ENCODE data around the gene RBM19.

DNA sequence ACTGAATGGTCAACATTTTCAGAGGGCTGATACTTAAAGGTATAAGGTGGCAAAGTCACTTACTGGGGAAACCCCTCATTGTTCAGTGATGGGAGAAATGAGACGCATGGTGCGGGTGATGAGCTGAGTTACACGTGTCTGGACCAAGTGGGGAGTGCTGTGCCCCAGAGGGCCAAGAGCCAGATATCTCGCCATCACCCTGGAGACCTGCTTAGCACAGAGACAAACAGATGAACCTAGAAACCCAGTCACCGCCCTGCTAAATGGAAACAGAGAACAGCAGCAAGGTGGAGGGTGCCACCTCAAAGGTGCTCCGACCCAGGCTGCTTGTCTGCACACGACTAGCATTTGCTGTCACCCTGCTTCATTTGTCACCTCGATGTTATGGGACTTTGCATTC is 92.4 kb downstream of the RBM19 start:
- TF ChIP-seq, protein P1, sequence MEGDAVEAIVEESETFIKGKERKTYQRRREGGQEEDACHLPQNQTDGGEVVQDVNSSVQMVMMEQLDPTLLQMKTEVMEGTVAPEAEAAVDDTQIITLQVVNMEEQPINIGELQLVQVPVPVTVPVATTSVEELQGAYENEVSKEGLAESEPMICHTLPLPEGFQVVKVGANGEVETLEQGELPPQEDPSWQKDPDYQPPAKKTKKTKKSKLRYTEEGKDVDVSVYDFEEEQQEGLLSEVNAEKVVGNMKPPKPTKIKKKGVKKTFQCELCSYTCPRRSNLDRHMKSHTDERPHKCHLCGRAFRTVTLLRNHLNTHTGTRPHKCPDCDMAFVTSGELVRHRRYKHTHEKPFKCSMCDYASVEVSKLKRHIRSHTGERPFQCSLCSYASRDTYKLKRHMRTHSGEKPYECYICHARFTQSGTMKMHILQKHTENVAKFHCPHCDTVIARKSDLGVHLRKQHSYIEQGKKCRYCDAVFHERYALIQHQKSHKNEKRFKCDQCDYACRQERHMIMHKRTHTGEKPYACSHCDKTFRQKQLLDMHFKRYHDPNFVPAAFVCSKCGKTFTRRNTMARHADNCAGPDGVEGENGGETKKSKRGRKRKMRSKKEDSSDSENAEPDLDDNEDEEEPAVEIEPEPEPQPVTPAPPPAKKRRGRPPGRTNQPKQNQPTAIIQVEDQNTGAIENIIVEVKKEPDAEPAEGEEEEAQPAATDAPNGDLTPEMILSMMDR (IDR thresholded peaks at IDR 0.05; ENCODE audit: insufficient read depth, low read length) = no peak
- TF ChIP-seq SPI1 (IDR thresholded peaks at IDR 0.05; ENCODE audit: borderline replicate concordance, low read depth) (no peak), POLR2AphosphoS5 (IDR thresholded peaks at IDR 0.05; ENCODE audit: low read depth) (no peak)
- TF ChIP-seq, protein P2, sequence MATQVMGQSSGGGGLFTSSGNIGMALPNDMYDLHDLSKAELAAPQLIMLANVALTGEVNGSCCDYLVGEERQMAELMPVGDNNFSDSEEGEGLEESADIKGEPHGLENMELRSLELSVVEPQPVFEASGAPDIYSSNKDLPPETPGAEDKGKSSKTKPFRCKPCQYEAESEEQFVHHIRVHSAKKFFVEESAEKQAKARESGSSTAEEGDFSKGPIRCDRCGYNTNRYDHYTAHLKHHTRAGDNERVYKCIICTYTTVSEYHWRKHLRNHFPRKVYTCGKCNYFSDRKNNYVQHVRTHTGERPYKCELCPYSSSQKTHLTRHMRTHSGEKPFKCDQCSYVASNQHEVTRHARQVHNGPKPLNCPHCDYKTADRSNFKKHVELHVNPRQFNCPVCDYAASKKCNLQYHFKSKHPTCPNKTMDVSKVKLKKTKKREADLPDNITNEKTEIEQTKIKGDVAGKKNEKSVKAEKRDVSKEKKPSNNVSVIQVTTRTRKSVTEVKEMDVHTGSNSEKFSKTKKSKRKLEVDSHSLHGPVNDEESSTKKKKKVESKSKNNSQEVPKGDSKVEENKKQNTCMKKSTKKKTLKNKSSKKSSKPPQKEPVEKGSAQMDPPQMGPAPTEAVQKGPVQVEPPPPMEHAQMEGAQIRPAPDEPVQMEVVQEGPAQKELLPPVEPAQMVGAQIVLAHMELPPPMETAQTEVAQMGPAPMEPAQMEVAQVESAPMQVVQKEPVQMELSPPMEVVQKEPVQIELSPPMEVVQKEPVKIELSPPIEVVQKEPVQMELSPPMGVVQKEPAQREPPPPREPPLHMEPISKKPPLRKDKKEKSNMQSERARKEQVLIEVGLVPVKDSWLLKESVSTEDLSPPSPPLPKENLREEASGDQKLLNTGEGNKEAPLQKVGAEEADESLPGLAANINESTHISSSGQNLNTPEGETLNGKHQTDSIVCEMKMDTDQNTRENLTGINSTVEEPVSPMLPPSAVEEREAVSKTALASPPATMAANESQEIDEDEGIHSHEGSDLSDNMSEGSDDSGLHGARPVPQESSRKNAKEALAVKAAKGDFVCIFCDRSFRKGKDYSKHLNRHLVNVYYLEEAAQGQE (IDR thresholded peaks at IDR 0.05; ENCODE audit: insufficient replicate concordance, low read depth) = no peak

Data from HL-60 (cell line).